Measurements from ENCODE around the gene MALT1. TPM values are rescaled to one million over a fixed set of nuclear protein-coding genes. Genes with fewer than 3 reads are reported as not detected.

The MALT1 gene
- total RNA-seq, 2 experiments from 2014 or later: 82.3 to 84.5 TPM

GRCh38 chr18:58671632-58672564 is 633 bp downstream of the MALT1 start:
- TF ChIP-seq, protein P1, sequence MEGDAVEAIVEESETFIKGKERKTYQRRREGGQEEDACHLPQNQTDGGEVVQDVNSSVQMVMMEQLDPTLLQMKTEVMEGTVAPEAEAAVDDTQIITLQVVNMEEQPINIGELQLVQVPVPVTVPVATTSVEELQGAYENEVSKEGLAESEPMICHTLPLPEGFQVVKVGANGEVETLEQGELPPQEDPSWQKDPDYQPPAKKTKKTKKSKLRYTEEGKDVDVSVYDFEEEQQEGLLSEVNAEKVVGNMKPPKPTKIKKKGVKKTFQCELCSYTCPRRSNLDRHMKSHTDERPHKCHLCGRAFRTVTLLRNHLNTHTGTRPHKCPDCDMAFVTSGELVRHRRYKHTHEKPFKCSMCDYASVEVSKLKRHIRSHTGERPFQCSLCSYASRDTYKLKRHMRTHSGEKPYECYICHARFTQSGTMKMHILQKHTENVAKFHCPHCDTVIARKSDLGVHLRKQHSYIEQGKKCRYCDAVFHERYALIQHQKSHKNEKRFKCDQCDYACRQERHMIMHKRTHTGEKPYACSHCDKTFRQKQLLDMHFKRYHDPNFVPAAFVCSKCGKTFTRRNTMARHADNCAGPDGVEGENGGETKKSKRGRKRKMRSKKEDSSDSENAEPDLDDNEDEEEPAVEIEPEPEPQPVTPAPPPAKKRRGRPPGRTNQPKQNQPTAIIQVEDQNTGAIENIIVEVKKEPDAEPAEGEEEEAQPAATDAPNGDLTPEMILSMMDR (IDR thresholded peaks at IDR 0.05): no peak
- Mint-ChIP-seq H3K27me3 (no peaks in the 10 kb centered on the region), H3K36me3 (ENCODE audit: low read depth) (peaks cover 35% of the 10 kb centered on the region), H3K27ac (peak overlapping the region; percentile 96), H3K4me3 (peak overlapping the region; percentile 99), H3K4me1 (ENCODE audit: low read depth) (peaks cover 75% of the 10 kb centered on the region), H3K9me3 (no peaks in the 10 kb centered on the region)
- peak overlapping the region; percentile 52 to 64 for H3K27ac ChIP-seq (ENCODE audit: low read depth in 1 of 2, low read length in 2 of 2)
- H3K27me3 ChIP-seq (ENCODE audit: control insufficient read depth in 1 of 2, insufficient read depth in 2 of 2, low read length in 2 of 2): no peaks in the 10 kb centered on the region
- peak overlapping the region; percentile 90 for H3K4me3 ChIP-seq (ENCODE audit: low read length)
- DNase-seq: peak in 10 of 14 experiments; percentile 27 to 62 (median 48)
- H3K9me3 ChIP-seq (ENCODE audit: control insufficient read depth in 1 of 2, insufficient read depth in 1 of 2, low read length in 2 of 2): no peaks in the 10 kb centered on the region
- peaks cover 4% of the 10 kb centered on the region for H3K36me3 ChIP-seq (ENCODE audit: insufficient read depth, low read length)
- POLR2A ChIA-PET: interaction anchor here (0.5 to 7.9 kb wide), 46 partner anchors 8 to 467 kb away, joined by 3 to 270 read pairs (median 5); partner anchors contain the start of genes ALPK2 and SEC11C
- H3K4me1 ChIP-seq (ENCODE audit: insufficient read depth, low read length): peaks cover 47% of the 10 kb centered on the region
- CTCF ChIA-PET: interaction anchor here (0.6 to 3.8 kb wide), 11 partner anchors 11 to 1968 kb away, joined by 3 to 21 read pairs (median 6); no protein-coding TSS in a partner anchor
- peak; percentile 41 for ATAC-seq (ENCODE audit: poor library complexity)
- intact Hi-C loops (cut with DNase I, micrococcal nuclease): loop anchor here (1.0 to 10.0 kb wide), 7 partner anchors 14 to 463 kb away; partner anchors contain the start of genes ALPK2 (in 1 of the 2) and SEC11C (in 1 of the 2)

- peaks cover 47% of the 10 kb centered on the region for H3K4me1 ChIP-seq (ENCODE audit: insufficient read depth, low read length)
Measured at GRCh38 chr18:58674159-58674558, 2.9 kb downstream of the MALT1 start.

More at GRCh38 chr18:58674159-58674558, 2.9 kb downstream of the MALT1 start:
- no peaks in the 10 kb centered on the region for H3K27me3 Mint-ChIP-seq
- ChIA-PET CTCF (no interaction called here), POLR2A (interaction anchor here (0.6 to 7.9 kb wide), 5 partner anchors 9 to 41 kb away, joined by 3 to 270 read pairs (median 8); no protein-coding TSS in a partner anchor)
- H3K4me3 Mint-ChIP-seq: peak overlapping the region; percentile 99
- H3K36me3 Mint-ChIP-seq (ENCODE audit: low read depth): peaks cover 40% of the 10 kb centered on the region
- DNase-seq: no peak
- H3K27me3 ChIP-seq (ENCODE audit: control insufficient read depth in 1 of 2, insufficient read depth in 2 of 2, low read length in 2 of 2): no peaks in the 10 kb centered on the region
- TF ChIP-seq, protein P1 (IDR thresholded peaks at IDR 0.05): no peak
- peaks cover 85% of the 10 kb centered on the region for H3K4me1 Mint-ChIP-seq (ENCODE audit: low read depth)
- peak overlapping the region; percentile 90 for H3K4me3 ChIP-seq (ENCODE audit: low read length)
- no peaks in the 10 kb centered on the region for H3K9me3 Mint-ChIP-seq
- no peaks in the 10 kb centered on the region for H3K9me3 ChIP-seq (ENCODE audit: control insufficient read depth in 1 of 2, insufficient read depth in 1 of 2, low read length in 2 of 2)
- intact Hi-C loops (cut with DNase I, micrococcal nuclease): loop anchor here (5.0 to 10.0 kb wide), 5 partner anchors 33 to 461 kb away; partner anchors contain the start of genes ALPK2 (in 1 of the 2) and SEC11C (in 1 of the 2)
- no peak overlapping the region for H3K27ac ChIP-seq (ENCODE audit: low read depth in 1 of 2, low read length in 2 of 2)
- H3K27ac Mint-ChIP-seq: peak overlapping the region; percentile 69
- H3K36me3 ChIP-seq (ENCODE audit: insufficient read depth, low read length): peaks cover 4% of the 10 kb centered on the region
- no peak for ATAC-seq (ENCODE audit: poor library complexity)

Data from CD4-positive, alpha-beta T cell (primary cell).